HEK293 (cell line): ENCODE data around the gene PLEKHA5.

Experiments
- CTCF ChIA-PET: fragments of 350-600 bp; formaldehyde crosslinking; extraction: SDS; loops from one replicate; lab custom pipeline; 2021; ENCODE audit warnings: antibody characterized with exemption; lab: Yijun Ruan, JAX
- POLR2A ChIA-PET: fragments of 300-600 bp; formaldehyde crosslinking; extraction: SDS; loops from one replicate; lab custom pipeline; 2020; ENCODE audit warnings: antibody characterized with exemption, inconsistent platforms; lab: Yijun Ruan, JAX
- H3K27ac ChIP-seq: fragments of 200-500 bp; sonication (Bioruptor generic); 2 replicates; pipeline ENCODE4 v1.5.1; 2014; ENCODE audit warnings: low read depth, low read length, control low read depth, inconsistent platforms; ENCODE audit errors: extremely low read depth
- H3K36me3 ChIP-seq, 2 experiments: fragments of 200-500 bp in 1 of 2; sonication (Bioruptor generic) in 1 of 2; 1 replicate in 1 of 2; 2 replicates in 1 of 2; pipeline ENCODE4 v1.5.1; 2014 to 2017; ENCODE audit warnings: inconsistent platforms in 2 of 2, low read length in 2 of 2; ENCODE audit not compliant: control insufficient read depth in 2 of 2, insufficient read depth in 1 of 2
- H3K4me1 ChIP-seq: fragments of 200-500 bp; sonication (Bioruptor generic); 2 replicates; pipeline ENCODE4 v1.5.1; 2014; ENCODE audit warnings: mild to moderate bottlenecking, low read length, inconsistent platforms; ENCODE audit not compliant: control insufficient read depth, insufficient read depth
- H3K4me3 ChIP-seq: 2 replicates; pipeline ENCODE4 v1.5.1; 2011; ENCODE audit warnings: low read depth, mild to moderate bottlenecking, control low read depth, low read length, moderate library complexity
- H3K9me3 ChIP-seq: fragments of 200-500 bp; sonication (Bioruptor generic); 2 replicates; pipeline ENCODE4 v1.5.1; 2014; ENCODE audit warnings: low read depth, low read length, inconsistent platforms; ENCODE audit not compliant: control insufficient read depth, insufficient read depth
- FEZF1 ChIP-seq: fragments of 450-650 bp; formaldehyde crosslinking; IDR thresholded peaks from 2 replicates; pipeline ENCODE4 v1.5.1; 2016; ENCODE audit warnings: missing biosample characterization, missing genetic modification characterization
- ZBTB21 ChIP-seq: fragments of 450-650 bp; formaldehyde crosslinking; IDR thresholded peaks from 2 replicates; pipeline ENCODE4 v1.5.1; 2017; ENCODE audit warnings: missing biosample characterization, missing genetic modification characterization
- ZNF211 ChIP-seq: fragments of 450-650 bp; formaldehyde crosslinking; IDR thresholded peaks from 2 replicates; pipeline ENCODE4 v1.5.1; 2016; ENCODE audit warnings: low read depth, missing biosample characterization, missing genetic modification characterization
- ZNF600 ChIP-seq: fragments of 450-650 bp; formaldehyde crosslinking; IDR thresholded peaks from 2 replicates; pipeline ENCODE4 v1.5.1; 2016; ENCODE audit warnings: missing biosample characterization, missing genetic modification characterization
- ZNF629 ChIP-seq: fragments of 450-650 bp; formaldehyde crosslinking; IDR thresholded peaks from 2 replicates; pipeline ENCODE4 v1.5.1; 2017; ENCODE audit warnings: missing biosample characterization, missing genetic modification characterization
- TF ChIP-seq, protein P1 (sequence below): fragments of 450-650 bp; formaldehyde crosslinking; IDR thresholded peaks from 2 replicates; pipeline ENCODE4 v1.5.1; 2016; ENCODE audit warnings: missing biosample characterization, missing genetic modification characterization, borderline replicate concordance
- TF ChIP-seq, protein P2 (sequence below): fragments of 450-650 bp; formaldehyde crosslinking; IDR thresholded peaks from 2 replicates; pipeline ENCODE4 v1.5.1; 2016; ENCODE audit warnings: missing biosample characterization, missing genetic modification characterization, low read depth
- TF ChIP-seq, protein P3 (sequence below): fragments of 450-650 bp; formaldehyde crosslinking; IDR thresholded peaks from 2 replicates; pipeline ENCODE4 v1.5.1; 2016; ENCODE audit warnings: missing biosample characterization, missing genetic modification characterization
- TF ChIP-seq, protein P4 (sequence below): fragments of 450-650 bp; formaldehyde crosslinking; IDR thresholded peaks from 2 replicates; pipeline ENCODE4 v1.5.1; 2016; ENCODE audit warnings: missing biosample characterization, missing genetic modification characterization
- TF ChIP-seq, protein P5 (sequence below): fragments of 450-650 bp; formaldehyde crosslinking; IDR thresholded peaks from 2 replicates; pipeline ENCODE4 v1.5.1; 2017; ENCODE audit warnings: missing biosample characterization, missing genetic modification characterization
- TF ChIP-seq, protein P6 (sequence below): fragments of 450-650 bp; formaldehyde crosslinking; IDR thresholded peaks from 2 replicates; pipeline ENCODE4 v1.5.1; 2016; ENCODE audit warnings: missing biosample characterization, missing genetic modification characterization
- TF ChIP-seq, protein P7 (sequence below): fragments of 450-650 bp; formaldehyde crosslinking; IDR thresholded peaks from 2 replicates; pipeline ENCODE4 v1.5.1; 2016; ENCODE audit warnings: missing biosample characterization, missing genetic modification characterization

Gene PLEKHA5

DNA sequence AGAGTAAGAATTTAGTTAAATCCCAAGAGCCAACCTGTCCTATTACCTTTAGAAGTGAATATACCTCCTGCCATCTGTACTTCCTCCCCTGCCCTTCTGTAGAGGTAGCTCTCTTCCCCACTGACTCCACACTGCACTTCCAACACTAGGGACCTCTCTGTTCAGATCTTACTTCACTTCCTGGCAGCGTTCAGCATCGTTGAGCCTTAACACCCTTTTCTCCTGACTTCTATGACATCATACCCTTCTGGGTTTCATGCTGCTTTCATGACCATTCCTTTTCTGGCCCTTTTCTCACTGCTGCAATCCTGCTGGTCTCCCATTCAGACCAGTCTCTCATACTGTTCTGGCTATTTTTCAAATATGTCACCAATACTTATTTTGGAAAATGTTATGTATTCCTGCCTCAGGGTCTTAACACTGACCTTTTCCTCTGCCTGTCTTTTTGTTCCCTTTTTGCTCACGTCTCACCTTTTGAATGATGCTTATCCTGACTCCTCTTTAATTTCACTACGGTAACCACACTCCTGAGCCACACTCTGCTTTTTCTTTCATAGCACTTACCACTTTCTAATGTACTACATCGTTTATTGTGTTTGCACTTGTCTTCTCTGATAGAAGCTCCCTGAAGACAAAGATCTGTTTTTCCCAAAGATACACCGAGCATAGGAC lies 67.6 kb downstream of the PLEKHA5 start:
- ChIA-PET CTCF (interaction anchor here (0.7 to 2.8 kb wide), 3 partner anchors 11 to 645 kb away, joined by 3 to 14 read pairs (median 5); no protein-coding TSS in a partner anchor), POLR2A (no interaction called here)
- Histone ChIP-seq H3K36me3 (no peaks in the 10 kb centered on the region), H3K4me3 (no peak overlapping the region), H3K9me3 (no peaks in the 10 kb centered on the region), H3K27ac (no peak overlapping the region), H3K4me1 (no peaks in the 10 kb centered on the region)
- peak; percentile 68 for TF ChIP-seq ZBTB21 (tag by site-specific recombination)
- TF ChIP-seq, protein P1, sequence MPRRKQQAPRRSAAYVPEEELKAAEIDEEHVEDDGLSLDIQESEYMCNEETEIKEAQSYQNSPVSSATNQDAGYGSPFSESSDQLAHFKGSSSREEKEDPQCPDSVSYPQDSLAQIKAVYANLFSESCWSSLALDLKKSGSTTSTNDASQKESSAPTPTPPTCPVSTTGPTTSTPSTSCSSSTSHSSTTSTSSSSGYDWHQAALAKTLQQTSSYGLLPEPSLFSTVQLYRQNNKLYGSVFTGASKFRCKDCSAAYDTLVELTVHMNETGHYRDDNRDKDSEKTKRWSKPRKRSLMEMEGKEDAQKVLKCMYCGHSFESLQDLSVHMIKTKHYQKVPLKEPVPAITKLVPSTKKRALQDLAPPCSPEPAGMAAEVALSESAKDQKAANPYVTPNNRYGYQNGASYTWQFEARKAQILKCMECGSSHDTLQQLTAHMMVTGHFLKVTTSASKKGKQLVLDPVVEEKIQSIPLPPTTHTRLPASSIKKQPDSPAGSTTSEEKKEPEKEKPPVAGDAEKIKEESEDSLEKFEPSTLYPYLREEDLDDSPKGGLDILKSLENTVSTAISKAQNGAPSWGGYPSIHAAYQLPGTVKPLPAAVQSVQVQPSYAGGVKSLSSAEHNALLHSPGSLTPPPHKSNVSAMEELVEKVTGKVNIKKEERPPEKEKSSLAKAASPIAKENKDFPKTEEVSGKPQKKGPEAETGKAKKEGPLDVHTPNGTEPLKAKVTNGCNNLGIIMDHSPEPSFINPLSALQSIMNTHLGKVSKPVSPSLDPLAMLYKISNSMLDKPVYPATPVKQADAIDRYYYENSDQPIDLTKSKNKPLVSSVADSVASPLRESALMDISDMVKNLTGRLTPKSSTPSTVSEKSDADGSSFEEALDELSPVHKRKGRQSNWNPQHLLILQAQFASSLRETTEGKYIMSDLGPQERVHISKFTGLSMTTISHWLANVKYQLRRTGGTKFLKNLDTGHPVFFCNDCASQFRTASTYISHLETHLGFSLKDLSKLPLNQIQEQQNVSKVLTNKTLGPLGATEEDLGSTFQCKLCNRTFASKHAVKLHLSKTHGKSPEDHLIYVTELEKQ (tag by site-specific recombination), result no peak
- TF ChIP-seq ZNF629 (tag by site-specific recombination), result peak; percentile 78
- TF ChIP-seq, protein P2, sequence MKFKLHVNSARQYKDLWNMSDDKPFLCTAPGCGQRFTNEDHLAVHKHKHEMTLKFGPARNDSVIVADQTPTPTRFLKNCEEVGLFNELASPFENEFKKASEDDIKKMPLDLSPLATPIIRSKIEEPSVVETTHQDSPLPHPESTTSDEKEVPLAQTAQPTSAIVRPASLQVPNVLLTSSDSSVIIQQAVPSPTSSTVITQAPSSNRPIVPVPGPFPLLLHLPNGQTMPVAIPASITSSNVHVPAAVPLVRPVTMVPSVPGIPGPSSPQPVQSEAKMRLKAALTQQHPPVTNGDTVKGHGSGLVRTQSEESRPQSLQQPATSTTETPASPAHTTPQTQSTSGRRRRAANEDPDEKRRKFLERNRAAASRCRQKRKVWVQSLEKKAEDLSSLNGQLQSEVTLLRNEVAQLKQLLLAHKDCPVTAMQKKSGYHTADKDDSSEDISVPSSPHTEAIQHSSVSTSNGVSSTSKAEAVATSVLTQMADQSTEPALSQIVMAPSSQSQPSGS (tag by site-specific recombination), result peak; percentile 78
- TF ChIP-seq, protein P3, sequence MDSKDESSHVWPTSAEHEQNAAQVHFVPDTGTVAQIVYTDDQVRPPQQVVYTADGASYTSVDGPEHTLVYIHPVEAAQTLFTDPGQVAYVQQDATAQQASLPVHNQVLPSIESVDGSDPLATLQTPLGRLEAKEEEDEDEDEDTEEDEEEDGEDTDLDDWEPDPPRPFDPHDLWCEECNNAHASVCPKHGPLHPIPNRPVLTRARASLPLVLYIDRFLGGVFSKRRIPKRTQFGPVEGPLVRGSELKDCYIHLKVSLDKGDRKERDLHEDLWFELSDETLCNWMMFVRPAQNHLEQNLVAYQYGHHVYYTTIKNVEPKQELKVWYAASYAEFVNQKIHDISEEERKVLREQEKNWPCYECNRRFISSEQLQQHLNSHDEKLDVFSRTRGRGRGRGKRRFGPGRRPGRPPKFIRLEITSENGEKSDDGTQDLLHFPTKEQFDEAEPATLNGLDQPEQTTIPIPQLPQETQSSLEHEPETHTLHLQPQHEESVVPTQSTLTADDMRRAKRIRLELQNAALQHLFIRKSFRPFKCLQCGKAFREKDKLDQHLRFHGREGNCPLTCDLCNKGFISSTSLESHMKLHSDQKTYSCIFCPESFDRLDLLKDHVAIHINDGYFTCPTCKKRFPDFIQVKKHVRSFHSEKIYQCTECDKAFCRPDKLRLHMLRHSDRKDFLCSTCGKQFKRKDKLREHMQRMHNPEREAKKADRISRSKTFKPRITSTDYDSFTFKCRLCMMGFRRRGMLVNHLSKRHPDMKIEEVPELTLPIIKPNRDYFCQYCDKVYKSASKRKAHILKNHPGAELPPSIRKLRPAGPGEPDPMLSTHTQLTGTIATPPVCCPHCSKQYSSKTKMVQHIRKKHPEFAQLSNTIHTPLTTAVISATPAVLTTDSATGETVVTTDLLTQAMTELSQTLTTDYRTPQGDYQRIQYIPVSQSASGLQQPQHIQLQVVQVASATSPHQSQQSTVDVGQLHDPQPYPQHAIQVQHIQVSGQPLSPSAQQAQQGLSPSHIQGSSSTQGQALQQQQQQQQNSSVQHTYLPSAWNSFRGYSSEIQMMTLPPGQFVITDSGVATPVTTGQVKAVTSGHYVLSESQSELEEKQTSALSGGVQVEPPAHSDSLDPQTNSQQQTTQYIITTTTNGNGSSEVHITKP, result no peak
- TF ChIP-seq ZNF600 (tag by site-specific recombination), result peak; percentile 63; the same call in 1 of the 2 replicates
- TF ChIP-seq, protein P4, sequence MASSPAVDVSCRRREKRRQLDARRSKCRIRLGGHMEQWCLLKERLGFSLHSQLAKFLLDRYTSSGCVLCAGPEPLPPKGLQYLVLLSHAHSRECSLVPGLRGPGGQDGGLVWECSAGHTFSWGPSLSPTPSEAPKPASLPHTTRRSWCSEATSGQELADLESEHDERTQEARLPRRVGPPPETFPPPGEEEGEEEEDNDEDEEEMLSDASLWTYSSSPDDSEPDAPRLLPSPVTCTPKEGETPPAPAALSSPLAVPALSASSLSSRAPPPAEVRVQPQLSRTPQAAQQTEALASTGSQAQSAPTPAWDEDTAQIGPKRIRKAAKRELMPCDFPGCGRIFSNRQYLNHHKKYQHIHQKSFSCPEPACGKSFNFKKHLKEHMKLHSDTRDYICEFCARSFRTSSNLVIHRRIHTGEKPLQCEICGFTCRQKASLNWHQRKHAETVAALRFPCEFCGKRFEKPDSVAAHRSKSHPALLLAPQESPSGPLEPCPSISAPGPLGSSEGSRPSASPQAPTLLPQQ, result 0 out of 2 replicates have a peak, but pooled peaks have one; percentile 19

DNA sequence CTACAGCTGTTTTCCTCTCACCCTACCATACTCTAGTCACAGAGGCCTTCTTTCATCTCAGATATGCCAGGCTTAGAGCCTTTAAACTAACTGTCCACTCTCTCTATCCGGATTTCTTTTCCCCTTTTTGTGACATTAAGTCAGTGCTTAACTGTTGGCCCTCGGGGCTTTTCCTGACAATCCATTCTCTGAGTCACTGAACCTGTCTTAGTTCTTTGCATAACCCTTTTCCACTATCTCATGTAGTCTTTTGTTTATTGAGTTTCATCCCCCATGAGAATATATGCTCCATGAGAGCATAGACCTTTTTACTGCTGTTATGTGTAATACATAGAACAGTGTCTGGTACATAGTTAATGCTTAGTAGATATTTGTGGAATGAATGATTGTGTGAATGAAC lies 68.7 kb downstream of the PLEKHA5 start:
- POLR2A ChIA-PET, result no interaction called here
- H3K4me1 ChIP-seq, result no peaks in the 10 kb centered on the region
- TF ChIP-seq, protein P5, sequence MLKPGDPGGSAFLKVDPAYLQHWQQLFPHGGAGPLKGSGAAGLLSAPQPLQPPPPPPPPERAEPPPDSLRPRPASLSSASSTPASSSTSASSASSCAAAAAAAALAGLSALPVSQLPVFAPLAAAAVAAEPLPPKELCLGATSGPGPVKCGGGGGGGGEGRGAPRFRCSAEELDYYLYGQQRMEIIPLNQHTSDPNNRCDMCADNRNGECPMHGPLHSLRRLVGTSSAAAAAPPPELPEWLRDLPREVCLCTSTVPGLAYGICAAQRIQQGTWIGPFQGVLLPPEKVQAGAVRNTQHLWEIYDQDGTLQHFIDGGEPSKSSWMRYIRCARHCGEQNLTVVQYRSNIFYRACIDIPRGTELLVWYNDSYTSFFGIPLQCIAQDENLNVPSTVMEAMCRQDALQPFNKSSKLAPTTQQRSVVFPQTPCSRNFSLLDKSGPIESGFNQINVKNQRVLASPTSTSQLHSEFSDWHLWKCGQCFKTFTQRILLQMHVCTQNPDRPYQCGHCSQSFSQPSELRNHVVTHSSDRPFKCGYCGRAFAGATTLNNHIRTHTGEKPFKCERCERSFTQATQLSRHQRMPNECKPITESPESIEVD (tag by site-specific recombination), result 0 out of 2 replicates have a peak, but pooled peaks have one; percentile 14
- TF ChIP-seq, protein P6, sequence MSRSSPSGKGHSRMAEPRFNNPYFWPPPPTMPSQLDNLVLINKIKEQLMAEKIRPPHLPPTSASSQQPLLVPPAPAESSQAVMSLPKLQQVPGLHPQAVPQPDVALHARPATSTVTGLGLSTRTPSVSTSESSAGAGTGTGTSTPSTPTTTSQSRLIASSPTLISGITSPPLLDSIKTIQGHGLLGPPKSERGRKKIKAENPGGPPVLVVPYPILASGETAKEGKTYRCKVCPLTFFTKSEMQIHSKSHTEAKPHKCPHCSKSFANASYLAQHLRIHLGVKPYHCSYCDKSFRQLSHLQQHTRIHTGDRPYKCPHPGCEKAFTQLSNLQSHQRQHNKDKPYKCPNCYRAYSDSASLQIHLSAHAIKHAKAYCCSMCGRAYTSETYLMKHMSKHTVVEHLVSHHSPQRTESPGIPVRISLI (tag by site-specific recombination), result no peak
- TF ChIP-seq FEZF1 (tag by site-specific recombination), result 0 out of 2 replicates have a peak, but pooled peaks have one; percentile 16
- TF ChIP-seq, protein P7, sequence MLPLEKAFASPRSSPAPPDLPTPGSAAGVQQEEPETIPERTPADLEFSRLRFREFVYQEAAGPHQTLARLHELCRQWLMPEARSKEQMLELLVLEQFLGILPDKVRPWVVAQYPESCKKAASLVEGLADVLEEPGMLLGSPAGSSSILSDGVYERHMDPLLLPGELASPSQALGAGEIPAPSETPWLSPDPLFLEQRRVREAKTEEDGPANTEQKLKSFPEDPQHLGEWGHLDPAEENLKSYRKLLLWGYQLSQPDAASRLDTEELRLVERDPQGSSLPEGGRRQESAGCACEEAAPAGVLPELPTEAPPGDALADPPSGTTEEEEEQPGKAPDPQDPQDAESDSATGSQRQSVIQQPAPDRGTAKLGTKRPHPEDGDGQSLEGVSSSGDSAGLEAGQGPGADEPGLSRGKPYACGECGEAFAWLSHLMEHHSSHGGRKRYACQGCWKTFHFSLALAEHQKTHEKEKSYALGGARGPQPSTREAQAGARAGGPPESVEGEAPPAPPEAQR, result no peak
- no peak for TF ChIP-seq ZNF211

More for the DNA sequence above, 68.7 kb downstream of the PLEKHA5 start:
- Histone ChIP-seq H3K9me3 (no peaks in the 10 kb centered on the region), H3K4me3 (no peak overlapping the region), H3K36me3 (no peaks in the 10 kb centered on the region), H3K27ac (no peak overlapping the region)
- CTCF ChIA-PET, result interaction anchor here (0.5 kb wide), 1 partner anchor 25 kb away, joined by 3 read pairs; no protein-coding TSS in a partner anchor
